GM23248 (cell line): ENCODE measurements around the gene BPIFA3.

ENCODE experiments used
- EZH2 ChIP-seq: fragments of 200-600 bp; sonication (generic); IDR thresholded peaks from 2 replicates; pipeline ENCODE4 v1.6.1; 2018; ENCODE audit warnings: antibody characterized with exemption, mild to moderate bottlenecking; ENCODE audit not compliant: insufficient read depth, poor library complexity, severe bottlenecking
- EZH2phosphoT487 ChIP-seq: fragments of 200-600 bp; sonication (generic); IDR thresholded peaks from 2 replicates; pipeline ENCODE4 v1.6.1; 2018; ENCODE audit warnings: antibody characterized with exemption, moderate library complexity, mild to moderate bottlenecking, low read depth; ENCODE audit not compliant: insufficient read depth

DNA sequence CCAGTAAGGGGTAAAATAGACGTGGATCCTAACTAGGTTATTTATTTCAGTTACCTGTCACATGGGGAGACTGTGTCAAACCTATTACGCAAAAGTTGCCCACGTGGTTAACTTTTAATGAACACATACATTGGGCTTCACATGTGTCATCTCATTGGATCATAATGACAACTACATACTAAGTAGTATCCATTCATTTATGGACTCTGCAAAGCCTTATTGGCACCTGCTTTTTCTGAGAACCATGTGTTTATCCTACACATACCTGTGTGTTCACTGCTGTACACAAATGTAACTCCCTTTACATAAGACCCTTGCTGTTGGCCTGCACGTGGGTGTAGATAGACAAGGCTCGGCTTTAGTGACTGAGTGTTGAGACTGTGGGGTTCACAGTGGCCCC lies 23.8 kb downstream of the BPIFA3 start:
- TF ChIP-seq EZH2, result no peak
- TF ChIP-seq EZH2phosphoT487, result no peak
